ENCODE data around the gene GAPDHS. TPM values are rescaled to one million over a fixed set of nuclear protein-coding genes. Genes with fewer than 3 reads are reported as not detected.
A peak's percentile ranks its signal among the peaks of the same experiment; 100 is the strongest.

GAPDHS gene
- total RNA-seq, 6 experiments from 2014 or later: not detected

DNA sequence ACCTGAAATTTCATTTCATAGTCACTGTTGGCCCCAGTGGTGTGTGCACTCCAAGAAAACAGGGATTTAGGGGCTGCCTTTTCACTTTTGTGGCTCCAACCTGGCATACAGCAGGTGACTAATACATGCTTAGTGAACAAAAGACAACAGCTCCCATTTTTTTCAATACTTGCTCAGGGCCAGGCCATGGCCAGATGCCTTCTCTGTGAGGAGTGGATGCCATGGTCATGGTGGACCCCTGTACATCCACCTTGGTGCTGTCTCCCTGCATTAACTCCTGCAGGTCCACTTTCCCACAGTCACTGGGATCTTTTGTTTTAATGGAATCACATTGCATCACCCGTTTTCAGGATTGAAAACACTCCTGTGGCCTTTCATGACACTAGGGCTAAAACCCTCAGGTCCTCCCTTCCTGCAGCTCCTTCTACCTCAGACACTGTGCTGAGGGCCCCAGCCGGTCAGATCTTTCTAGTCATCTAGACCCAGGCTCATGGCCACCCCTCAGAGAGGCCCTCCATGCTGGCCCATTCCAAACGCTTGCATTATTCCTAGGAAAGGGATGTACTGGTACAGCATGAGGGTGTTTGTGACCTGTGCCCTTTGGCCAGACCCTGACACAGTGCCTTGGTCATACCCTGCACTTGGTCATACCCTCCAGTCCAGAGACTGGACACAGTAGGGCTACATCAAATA, 11.0 kb downstream of the GAPDHS start:
- H3K27me3 ChIP-seq: no peaks in the 10 kb centered on the region
- no peak overlapping the region for H3K27ac ChIP-seq
- H3K4me1 ChIP-seq: peaks cover 0 to 9% (median 4%) of the 10 kb centered on the region in 4 donors
- H3K4me3 ChIP-seq: peak overlapping the region; percentile 77 to 100 (median 99)
- ATAC-seq: no peak
- H3K36me3 ChIP-seq: no peaks in the 10 kb centered on the region
- WGBS (ENCODE audit: insufficient coverage, low coverage, low lambda C conversion rate, missing lambda C conversion rate): no CpG with 5 or more reads among the region's 3 CpGs
- no peaks in the 10 kb centered on the region for H3K9me3 ChIP-seq
- intact Hi-C loops (cut with DNase I): no loop called here
- TF ChIP-seq POLR2A (IDR thresholded peaks at IDR 0.05) (no peak), CTCF (IDR thresholded peaks at IDR 0.05) (no peak)
- no peak for DNase-seq

DNA sequence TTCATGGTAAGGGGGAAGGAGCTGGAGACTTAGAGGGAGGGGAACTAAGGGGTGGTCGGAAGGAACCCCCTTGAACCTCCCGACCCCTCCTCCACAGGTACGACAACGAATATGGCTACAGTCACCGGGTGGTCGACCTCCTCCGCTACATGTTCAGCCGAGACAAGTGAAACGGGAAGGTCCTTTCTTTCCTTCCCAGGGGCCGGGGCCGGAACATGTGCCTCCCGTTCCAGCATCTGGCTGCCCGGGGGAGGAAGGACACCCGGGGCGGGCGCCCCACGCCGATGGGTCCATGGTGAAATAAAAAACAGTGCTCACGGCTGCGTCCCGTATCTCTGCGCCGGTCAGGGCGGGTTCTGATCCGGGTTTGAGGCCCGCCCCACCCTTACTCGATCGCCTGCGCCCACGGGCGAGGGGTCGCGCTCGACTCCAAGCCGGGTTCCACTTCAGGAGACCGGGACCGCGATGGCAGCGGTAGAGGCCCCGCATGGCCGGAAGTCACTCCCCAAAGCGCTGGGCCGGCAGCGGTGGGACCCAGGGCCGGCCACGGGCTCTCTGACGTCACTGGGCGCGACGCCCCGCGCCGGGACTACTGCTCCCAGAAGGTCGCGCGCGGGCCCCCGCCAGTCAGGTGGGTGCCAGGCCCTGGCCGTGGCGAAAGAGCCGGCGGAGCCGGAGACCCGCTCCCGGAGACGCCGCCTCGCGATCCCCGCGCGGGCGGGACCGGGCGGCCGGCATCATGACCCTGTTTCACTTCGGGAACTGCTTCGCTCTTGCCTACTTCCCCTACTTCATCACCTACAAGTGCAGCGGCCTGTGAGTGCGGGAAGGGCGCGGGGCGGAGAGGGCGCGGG, 12.0 kb downstream of the GAPDHS start, which contains the start of gene TMEM147:
Gene TMEM147 (plus strand): TSS at position 626 of the 854 bp plus-strand sequence. CDS start 114 bp downstream, at position 740.
- peak; percentile 93 to 96 (median 96) for ATAC-seq
- peak; percentile 81 for TF ChIP-seq POLR2A (IDR thresholded peaks at IDR 0.05)
- TF ChIP-seq CTCF (IDR thresholded peaks at IDR 0.05): no peak
- H3K27me3 ChIP-seq: no peaks in the 10 kb centered on the region
- peak within 1 kb of the TSS; percentile 41 to 63 (median 44) for H3K27ac ChIP-seq
- peak within 1 kb of the TSS; percentile 77 to 100 (median 99) for H3K4me3 ChIP-seq
- WGBS (ENCODE audit: insufficient coverage, low coverage, low lambda C conversion rate, missing lambda C conversion rate): 1% methylated on average over 15 of the region's 85 CpGs
- DNase-seq: peak; percentile 95 to 97 (median 96)
- H3K4me1 ChIP-seq: peaks cover 0 to 9% (median 4%) of the 10 kb centered on the region in 4 donors
- intact Hi-C loops (cut with DNase I): no loop called here
- H3K9me3 ChIP-seq: no peaks in the 10 kb centered on the region
- no peaks in the 10 kb centered on the region for H3K36me3 ChIP-seq

DNA sequence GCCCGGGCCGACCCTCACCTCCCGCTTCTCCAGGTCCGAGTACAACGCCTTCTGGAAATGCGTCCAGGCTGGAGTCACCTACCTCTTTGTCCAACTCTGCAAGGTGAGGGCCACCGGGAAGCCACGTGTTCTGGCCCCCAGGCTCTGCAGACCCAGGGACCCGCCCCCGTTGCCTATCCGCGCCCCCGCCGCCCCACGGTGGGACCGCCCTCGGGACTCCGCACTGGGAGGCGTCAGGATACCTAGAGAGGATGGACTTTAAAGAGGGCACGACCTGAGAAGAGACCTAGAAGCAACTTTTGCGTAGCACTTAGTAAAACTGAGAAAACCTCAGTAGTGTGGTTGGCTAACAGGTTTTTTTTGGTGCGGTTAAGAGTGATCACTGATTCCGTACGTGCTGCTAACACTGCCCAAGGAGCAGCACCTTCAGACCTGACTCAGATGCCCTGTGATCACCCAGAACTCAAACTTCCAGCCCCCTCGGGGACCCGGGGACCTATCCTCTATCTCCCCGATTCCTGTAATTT, 12.7 kb downstream of the GAPDHS start:
- TF ChIP-seq POLR2A (IDR thresholded peaks at IDR 0.05): no peak
- TF ChIP-seq CTCF (IDR thresholded peaks at IDR 0.05): no peak
- ATAC-seq (peak; percentile 51 to 63 (median 56)), DNase-seq (peak in 2 of 3 donors; percentile 70)
- Histone ChIP-seq H3K4me3 (peak overlapping the region; percentile 77 to 100 (median 99)), H3K27ac (peak overlapping the region; percentile 41 to 63 (median 44)), H3K9me3 (no peaks in the 10 kb centered on the region), H3K4me1 (peaks cover 0 to 9% (median 4%) of the 10 kb centered on the region in 4 donors), H3K27me3 (no peaks in the 10 kb centered on the region), H3K36me3 (no peaks in the 10 kb centered on the region)
- 5% methylated on average over 18 of the region's 27 CpGs for WGBS (ENCODE audit: insufficient coverage, low coverage, low lambda C conversion rate, missing lambda C conversion rate)
- intact Hi-C loops (cut with DNase I): no loop called here

GRCh38 chr19:35546532-35546931, 13.3 kb downstream of the GAPDHS start:
- no peak for DNase-seq
- intact Hi-C loops (cut with DNase I): no loop called here

More at GRCh38 chr19:35546532-35546931, 13.3 kb downstream of the GAPDHS start:
- no peaks in the 10 kb centered on the region for H3K36me3 ChIP-seq
- WGBS (ENCODE audit: insufficient coverage, low coverage, low lambda C conversion rate, missing lambda C conversion rate): 84% methylated on average over 3 of the region's 8 CpGs
- no peak for TF ChIP-seq POLR2A (IDR thresholded peaks at IDR 0.05)
- TF ChIP-seq CTCF (IDR thresholded peaks at IDR 0.05): no peak
- H3K9me3 ChIP-seq: no peaks in the 10 kb centered on the region
- H3K4me3 ChIP-seq: peak overlapping the region in 1 of 3 donors; percentile 77
- H3K27me3 ChIP-seq: no peaks in the 10 kb centered on the region
- H3K27ac ChIP-seq: no peak overlapping the region
- H3K4me1 ChIP-seq: peaks cover 0 to 9% (median 4%) of the 10 kb centered on the region in 4 donors
- no peak for ATAC-seq

All from right lobe of liver (tissue), 6 donors.